ENCODE results near the gene RBM33.

The RBM33 gene

GRCh38 chr7:155747209-155747608 is 102.7 kb downstream of the RBM33 start:
- DNase-seq (ENCODE audit: low spot score), result no peak

GRCh38 chr7:155749578-155749977 is 105.1 kb downstream of the RBM33 start:
- no peak for DNase-seq (ENCODE audit: low spot score)

DNA sequence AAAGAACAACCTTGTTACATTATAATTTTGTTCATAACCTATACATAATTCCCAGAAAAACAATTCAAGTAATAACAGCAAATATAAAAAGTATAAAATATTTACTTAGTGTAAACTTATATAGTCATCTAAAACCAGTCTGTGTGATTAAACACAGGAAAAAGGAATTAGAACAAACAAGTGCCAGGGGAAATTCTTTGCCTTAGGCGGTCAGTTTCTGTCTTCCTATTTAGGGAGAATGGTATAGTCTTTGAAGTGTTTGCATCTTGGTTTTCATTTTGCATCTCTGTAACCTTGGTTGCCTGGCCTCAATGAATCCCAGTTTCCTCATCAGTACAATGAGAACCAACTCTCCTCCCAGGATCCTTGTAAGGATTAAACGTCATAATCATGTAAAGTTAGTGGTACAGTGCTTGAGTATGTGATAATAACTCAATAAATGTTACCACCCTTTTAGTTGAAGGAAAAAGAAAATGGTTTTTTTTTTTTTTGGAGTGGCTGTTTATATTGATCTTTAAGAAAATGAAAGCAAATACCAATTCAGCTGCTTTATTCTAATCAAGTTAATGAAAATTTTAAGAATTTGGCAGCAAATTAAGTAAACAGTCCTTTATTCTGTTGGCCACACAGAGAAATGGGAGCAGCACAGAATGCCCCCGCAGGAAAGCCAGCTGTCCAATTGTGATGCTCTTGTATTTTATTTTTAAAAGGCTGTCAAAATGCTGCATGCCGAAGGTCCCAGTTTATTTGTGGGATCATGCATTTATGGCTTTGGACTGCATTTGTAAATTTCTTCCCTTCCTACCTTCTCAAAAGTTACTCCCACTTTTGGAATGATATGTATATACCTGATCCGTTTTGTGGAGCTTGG is 106.0 kb downstream of the RBM33 start:
- no peak for DNase-seq (ENCODE audit: low spot score)

- DNase-seq (ENCODE audit: low spot score), result no peak
These were observed 106.9 kb downstream of the RBM33 start for GRCh38 chr7:155751409-155751808.

GRCh38 chr7:155752756-155753445 is 108.4 kb downstream of the RBM33 start:
- no peak for DNase-seq (ENCODE audit: low spot score)

GRCh38 chr7:155753446-155753965 is 109.0 kb downstream of the RBM33 start:
- no peak for DNase-seq (ENCODE audit: low spot score)

GRCh38 chr7:155754165-155754564 is 109.7 kb downstream of the RBM33 start:
- DNase-seq (ENCODE audit: low spot score), result no peak

GRCh38 chr7:155755026-155755425 is 110.6 kb downstream of the RBM33 start:
- no peak for DNase-seq (ENCODE audit: low spot score)

DNA sequence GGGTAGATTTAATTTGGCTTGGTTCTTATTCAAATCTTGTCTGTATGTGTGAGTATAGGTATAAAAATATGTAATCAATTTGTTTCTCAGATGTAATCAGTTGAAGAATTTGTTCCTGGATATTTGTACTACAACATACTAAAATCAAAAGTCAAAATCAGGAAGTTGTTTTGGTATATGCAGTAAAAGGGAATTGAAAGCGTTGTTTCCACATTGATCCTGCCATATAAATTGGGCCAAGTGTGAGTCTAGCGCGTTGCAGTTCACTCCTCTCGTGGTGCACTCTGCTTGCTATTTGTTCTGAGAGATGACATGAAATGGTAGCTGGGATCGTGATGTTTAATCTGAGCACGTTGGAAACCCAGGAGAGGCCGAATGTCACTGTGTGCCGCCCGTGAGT is 111.9 kb downstream of the RBM33 start:
- no peak for DNase-seq (ENCODE audit: low spot score)

GRCh38 chr7:155758348-155758747 is 113.9 kb downstream of the RBM33 start:
- no peak for DNase-seq (ENCODE audit: low spot score)

DNA sequence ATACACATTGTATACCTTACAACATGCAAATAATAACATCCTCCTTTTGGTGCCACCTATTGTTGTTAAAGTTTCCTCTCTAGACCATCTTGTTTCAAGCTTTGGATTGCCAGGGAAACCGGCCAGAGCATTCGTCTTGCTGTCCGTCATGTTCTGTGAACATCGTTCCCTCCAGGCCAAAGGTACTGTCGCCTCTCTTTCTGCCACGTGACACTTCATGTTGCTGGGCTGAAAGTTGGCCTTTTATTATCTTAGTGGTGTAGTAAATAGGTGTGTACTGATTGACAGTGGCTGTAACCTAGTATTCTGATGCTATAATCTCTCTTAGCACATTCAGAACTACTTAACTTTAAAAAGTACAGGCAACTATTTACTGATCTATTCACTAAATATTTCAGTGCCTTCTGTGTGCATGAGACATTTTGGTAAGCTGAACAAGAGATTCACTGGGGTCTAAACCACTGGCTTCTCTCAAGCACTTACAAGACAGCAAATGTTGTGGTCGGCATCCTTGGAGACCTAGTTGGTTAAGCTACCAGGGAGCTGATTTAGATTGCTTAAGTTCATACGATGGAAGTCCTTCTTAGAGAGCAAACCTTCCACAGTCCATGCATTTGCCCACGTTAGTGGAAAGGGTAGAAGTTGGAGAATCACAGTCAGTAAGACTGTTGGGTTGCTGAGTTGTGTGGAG is 115.4 kb downstream of the RBM33 start:
- no peak for DNase-seq (ENCODE audit: low spot score)

GRCh38 chr7:155761162-155761561 is 116.7 kb downstream of the RBM33 start:
- DNase-seq (ENCODE audit: low spot score), result no peak

DNA sequence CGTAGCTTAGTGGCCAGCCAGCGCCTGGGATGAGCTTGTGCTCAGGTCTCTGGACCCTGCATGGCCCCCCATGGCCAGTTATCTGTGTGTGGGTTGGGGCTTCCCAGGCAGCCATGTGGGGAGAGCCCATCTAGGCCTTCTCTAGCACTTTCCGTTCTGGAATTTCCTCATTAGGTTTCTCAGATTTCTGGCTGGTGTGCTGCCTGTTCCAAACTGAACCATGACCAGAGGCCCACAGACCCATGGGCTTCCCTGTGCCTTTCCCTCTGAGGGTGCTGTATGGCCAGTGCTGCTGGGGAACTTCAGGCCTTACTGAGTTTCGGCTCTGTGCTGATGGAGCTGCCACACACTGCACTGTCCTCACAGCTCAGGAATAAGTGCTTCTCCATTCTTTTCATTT is 117.6 kb downstream of the RBM33 start:
- no peak for DNase-seq (ENCODE audit: low spot score)

DNA sequence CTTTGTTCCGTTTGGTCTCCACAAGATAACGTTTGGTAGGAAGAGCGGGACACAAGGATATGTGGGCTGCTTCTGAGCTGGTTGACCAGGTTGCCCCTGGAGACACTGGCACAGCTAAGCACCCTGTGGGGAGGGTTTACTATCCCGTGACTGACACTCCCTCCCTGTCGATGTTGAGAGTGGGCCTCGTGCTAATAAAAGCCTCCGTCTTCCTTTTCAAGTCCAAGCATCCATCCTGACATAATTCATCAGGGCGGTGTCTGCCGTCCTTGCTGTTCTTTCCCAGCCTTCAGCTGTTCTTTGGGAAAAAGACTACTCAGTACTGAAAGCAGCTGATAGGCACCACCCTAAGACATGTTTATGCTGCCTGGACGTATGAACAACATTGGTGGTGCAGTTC is 118.2 kb downstream of the RBM33 start:
- no peak for DNase-seq (ENCODE audit: low spot score)

- DNase-seq (ENCODE audit: low spot score), result no peak
These were observed 118.7 kb downstream of the RBM33 start for GRCh38 chr7:155763122-155763521.

GRCh38 chr7:155763691-155764437 is 119.4 kb downstream of the RBM33 start:
- DNase-seq (ENCODE audit: low spot score), result no peak

GRCh38 chr7:155764438-155764793 is 120.0 kb downstream of the RBM33 start:
- no peak for DNase-seq (ENCODE audit: low spot score)

GRCh38 chr7:155765458-155765857 is 121.0 kb downstream of the RBM33 start:
- no peak for DNase-seq (ENCODE audit: low spot score)

- DNase-seq (ENCODE audit: low spot score), result no peak
These were observed 121.9 kb downstream of the RBM33 start for GRCh38 chr7:155766386-155766785.

GRCh38 chr7:155766966-155767916 is 122.8 kb downstream of the RBM33 start:
- DNase-seq (ENCODE audit: low spot score), result no peak

- peak; percentile 84 for DNase-seq (ENCODE audit: low spot score)
These were observed 125.2 kb downstream of the RBM33 start for GRCh38 chr7:155769701-155770100.
